ENCODE results near the gene AGAP1.

The AGAP1 gene

GRCh38 chr2:235876099-235876679 lies 382.3 kb downstream of the AGAP1 start:
- no peak for DNase-seq (ENCODE audit: low spot score)

DNA sequence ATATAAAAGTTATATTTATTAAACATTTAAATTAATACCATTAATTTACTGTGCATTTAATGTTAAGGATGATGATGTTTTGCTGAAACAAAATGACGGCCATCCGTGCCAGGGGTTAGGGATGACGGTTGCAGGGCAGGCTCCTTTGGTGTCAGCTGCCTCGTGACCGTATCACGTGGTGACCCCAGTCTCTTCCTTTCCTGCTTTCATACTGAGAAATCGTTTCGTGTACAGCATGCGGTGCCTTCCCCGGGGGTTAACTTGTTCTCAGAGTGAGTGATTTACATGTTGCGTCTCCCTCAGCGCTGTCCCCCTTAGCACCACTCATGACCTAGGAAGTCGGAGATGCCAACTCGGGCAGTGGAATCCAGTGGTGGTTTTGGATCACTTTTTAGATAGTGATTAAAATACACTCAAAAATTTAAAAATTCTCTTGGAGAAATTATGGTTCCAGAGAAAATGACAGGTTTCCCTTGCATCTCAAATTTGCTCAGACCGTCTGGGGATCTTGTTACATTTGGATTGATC lies 383.5 kb downstream of the AGAP1 start:
- no peak for DNase-seq (ENCODE audit: low spot score)

DNA sequence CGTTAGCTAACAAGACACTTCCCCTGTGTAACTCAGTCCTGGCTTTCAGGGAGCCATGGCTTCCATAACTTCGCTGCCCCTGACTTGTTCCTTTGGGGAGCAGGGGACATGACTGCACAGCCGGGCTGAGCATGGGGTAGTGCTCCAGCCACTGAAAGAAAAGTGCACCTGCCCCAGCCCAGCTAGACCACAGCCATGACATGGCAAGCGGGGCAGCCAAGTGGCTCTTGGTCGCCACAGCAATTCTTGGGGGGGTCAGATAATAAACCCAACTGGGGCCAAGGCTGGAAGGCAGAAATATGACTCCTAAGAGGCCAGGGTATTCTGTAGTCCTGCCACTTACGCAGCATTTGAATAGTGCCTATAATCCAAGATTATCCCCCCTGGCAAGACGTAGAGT lies 385.3 kb downstream of the AGAP1 start:
- no peak for DNase-seq (ENCODE audit: low spot score)

- DNase-seq (ENCODE audit: low spot score) = no peak
Measured at GRCh38 chr2:235883675-235884074, 389.8 kb downstream of the AGAP1 start.

- no peak for DNase-seq (ENCODE audit: low spot score)
Measured at GRCh38 chr2:235889302-235889630, 395.4 kb downstream of the AGAP1 start.

DNA sequence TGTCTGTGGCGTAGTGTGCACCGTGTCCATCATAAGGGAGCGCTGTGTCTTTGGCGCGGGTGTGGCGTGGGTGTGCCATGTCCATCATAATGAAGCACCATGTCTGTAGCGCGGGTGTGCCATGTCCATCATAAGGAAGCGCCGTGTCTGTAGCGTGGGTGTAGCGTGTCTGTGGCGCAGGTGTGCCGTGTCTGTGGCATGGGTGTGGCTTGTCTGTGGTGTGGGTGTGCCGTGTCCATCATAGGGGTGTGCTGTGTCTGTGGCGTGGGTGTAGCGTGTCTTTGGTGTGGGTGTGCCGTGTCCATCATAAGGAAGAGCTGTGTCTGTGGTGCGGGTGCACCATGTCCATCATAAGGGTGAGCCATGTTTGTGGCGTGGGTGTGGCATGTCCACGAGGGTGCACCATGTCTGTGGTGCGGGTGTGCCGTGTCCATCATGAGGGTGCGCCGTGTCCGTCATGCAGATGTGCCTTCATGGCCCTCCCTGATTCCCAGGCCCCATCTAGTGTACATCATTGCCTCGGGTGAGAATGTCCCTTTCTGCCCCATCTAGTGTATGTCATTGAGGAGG lies 399.4 kb downstream of the AGAP1 start:
- no peak for DNase-seq (ENCODE audit: low spot score)

GRCh38 chr2:235894839-235895238 lies 401.0 kb downstream of the AGAP1 start:
- no peak for DNase-seq (ENCODE audit: low spot score)

GRCh38 chr2:235896061-235896460 lies 402.2 kb downstream of the AGAP1 start:
- DNase-seq (ENCODE audit: low spot score) = no peak

GRCh38 chr2:235897992-235898391 lies 404.1 kb downstream of the AGAP1 start:
- no peak for DNase-seq (ENCODE audit: low spot score)

- no peak for DNase-seq (ENCODE audit: low spot score)
Measured at GRCh38 chr2:235898766-235899165, 404.9 kb downstream of the AGAP1 start.

DNA sequence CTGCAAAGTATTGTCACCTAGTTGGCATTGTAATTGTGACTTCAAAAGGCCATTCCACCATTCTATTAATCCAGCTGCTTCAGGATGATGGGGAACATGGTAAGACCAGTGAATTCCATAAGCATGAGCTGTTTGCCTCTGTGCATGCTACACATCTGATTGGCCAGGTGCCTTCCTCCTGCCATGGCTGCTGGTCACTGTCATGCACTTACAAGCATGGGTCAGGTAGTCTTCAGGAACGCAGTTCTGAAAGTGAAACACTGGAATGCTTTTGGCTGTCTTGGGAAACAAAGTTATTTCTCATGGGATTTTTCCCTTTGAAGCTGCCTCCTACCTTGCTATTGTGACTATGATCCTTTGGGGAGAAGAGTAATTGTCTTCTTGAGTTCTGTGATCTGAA lies 406.8 kb downstream of the AGAP1 start:
- peak; percentile 80 for DNase-seq (ENCODE audit: low spot score)

- no peak for DNase-seq (ENCODE audit: low spot score)
Measured at GRCh38 chr2:235901243-235901642, 407.4 kb downstream of the AGAP1 start.

- DNase-seq (ENCODE audit: low spot score) = no peak
Measured at GRCh38 chr2:235903782-235904584, 410.1 kb downstream of the AGAP1 start.

DNA sequence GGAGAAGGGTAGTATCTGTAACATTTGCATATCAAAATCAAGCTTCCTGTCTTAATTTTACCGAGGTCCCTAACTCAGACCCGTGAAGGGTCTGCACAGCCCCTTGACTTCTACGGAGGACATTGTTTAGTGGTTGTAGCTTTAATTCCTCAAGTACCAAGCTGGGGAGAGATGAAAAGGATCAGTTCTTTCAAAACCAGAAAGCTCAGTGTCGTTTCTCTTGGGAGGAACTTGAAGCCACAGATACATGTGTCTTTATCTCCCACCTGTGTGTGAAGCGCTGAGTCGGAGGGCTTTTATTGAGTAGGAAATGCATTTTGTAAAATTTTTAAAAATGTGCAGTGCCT lies 410.7 kb downstream of the AGAP1 start:
- no peak for DNase-seq (ENCODE audit: low spot score)

DNA sequence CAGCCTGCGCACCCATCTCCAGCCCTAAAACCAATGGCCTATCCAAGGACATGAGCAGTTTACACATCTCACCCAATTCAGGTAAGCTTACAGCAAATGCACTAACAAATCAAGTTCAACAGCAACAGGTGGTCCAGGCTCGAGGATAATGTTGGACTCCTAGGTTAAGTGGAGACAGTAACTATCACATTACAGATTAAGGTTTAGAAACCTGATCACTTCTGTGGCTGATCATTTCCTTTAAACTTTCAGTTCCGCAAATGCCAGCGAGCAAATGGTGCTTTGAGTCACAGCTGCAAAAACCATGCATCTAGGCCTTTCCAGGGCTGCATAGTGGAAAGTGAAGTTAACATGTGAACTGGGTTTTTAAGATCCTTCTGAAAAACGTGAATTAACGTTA lies 415.0 kb downstream of the AGAP1 start:
- no peak for DNase-seq (ENCODE audit: low spot score)

DNA sequence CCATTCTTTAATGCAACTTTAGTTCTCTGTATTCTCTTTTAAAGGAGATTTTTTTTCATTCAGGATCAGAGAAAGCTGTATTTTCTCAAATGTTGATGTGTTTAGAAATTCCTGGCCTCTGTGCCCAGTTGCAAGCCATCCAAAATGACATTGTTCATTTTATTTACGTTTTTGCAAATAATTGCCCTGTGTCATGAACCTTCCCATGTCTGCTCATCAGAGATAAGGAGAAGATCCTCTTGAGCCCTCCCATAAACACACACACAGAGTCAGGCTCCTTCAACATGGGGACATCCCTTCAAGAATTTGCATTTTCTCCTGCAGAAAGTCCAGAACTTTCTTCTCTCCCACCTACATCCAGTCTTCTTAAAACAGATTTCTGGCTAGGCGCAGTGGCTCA lies 415.5 kb downstream of the AGAP1 start:
- DNase-seq (ENCODE audit: low spot score) = no peak

GRCh38 chr2:235910067-235910466 lies 416.2 kb downstream of the AGAP1 start:
- DNase-seq (ENCODE audit: low spot score) = no peak

DNA sequence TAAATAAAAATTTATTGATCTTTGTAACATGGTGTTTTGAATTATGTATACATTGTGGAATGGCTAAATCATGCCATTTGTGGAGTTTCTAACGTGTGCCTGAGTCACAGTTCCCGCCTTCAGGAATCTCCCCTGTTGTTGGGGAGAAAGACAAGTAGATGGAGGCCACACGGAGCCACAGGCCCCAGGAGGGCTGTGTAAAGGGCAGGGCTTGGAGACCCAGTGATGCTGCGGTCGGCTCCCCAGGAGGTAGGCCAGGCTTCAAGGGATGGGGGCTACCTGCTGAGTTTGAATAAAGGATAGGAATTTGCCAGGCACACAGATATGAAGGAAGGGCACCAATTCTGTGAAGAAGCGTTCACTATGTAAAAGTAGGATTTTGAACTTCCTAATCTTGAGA lies 417.3 kb downstream of the AGAP1 start:
- DNase-seq (ENCODE audit: low spot score) = no peak

- no peak for DNase-seq (ENCODE audit: low spot score)
Measured at GRCh38 chr2:235911633-235912233, 417.9 kb downstream of the AGAP1 start.

- no peak for DNase-seq (ENCODE audit: low spot score)
Measured at GRCh38 chr2:235914756-235915155, 420.9 kb downstream of the AGAP1 start.

DNA sequence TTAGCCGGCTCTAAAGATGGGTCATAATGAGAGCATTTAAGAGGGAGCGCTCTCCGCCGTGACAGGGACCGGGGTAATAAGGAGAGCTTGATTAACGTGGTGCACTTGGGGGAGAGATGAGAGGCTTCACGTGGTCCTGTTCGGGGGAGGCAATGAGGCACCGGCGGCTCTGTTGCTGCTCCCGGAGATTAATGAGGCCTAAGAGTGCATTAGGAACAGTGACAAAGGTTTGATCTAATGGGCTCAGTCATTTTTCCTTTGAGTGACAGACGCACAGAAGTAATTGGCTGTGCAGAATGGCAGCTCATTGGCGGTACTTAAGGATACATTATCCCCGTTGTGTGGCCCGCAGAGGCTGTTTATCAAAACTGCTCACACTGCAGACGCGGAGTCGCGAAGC lies 423.7 kb downstream of the AGAP1 start:
- no peak for DNase-seq (ENCODE audit: low spot score)

DNA sequence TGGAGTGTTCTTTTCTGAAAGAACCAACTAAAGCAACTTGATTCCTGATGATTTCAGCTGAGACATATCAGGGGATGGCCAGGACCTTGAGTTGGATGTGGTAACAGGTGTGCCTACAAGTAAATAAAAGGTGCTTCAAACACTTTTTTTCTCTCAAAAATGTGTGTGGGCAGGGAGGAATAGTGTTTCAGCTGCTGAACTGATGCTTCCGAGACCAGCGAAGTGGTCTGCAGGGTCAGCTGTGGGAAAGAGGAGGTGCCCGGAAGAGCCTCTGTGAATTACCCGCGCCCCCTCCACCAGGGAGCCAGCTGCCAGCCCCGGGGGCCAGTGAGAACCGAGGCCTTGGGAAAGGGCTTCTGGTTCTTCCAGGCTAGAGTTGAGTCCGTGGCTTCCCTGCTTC lies 425.0 kb downstream of the AGAP1 start:
- no peak for DNase-seq (ENCODE audit: low spot score)

GRCh38 chr2:235920216-235920865 lies 426.5 kb downstream of the AGAP1 start:
- DNase-seq (ENCODE audit: low spot score) = no peak

All from kidney tubule cell (primary cell).